GM04503 (cell line): ENCODE results near the gene WDR82.
A peak's percentile ranks its signal among the peaks of the same experiment; 100 is the strongest.

ENCODE experiments used
- DNase-seq: peaks from one replicate; pipeline ENCODE4 v3.0.0-alpha.2; 2012; ENCODE audit warnings: low read depth

Gene WDR82

GRCh38 chr3:52256622-52257021 lies 21.8 kb downstream of the WDR82 start:
- no peak for DNase-seq

DNA sequence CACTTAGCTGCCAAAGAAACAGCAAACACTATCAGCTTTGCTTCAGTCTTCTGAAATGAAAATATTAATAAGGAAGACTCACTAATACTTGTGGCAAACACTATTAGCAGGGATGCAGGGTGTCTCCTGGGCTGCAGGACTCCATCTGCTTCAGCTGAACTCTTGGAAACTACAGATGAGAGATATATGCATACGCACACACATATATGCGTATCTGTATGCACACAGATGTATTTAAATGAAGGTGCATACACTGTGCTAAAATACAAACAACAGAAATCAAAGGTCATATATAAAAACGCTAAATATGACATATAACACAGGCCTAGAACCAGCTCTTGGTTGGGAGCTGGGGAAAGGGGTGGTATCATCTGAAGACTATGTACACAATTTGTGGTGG lies 22.3 kb downstream of the WDR82 start:
- no peak for DNase-seq

GRCh38 chr3:52254608-52255007 lies 23.8 kb downstream of the WDR82 start:
- no peak for DNase-seq

GRCh38 chr3:52253314-52254304 lies 24.8 kb downstream of the WDR82 start:
- DNase-seq: no peak

GRCh38 chr3:52250122-52250521 lies 28.3 kb downstream of the WDR82 start:
- DNase-seq: no peak

GRCh38 chr3:52249683-52250082 lies 28.8 kb downstream of the WDR82 start:
- DNase-seq: no peak

DNA sequence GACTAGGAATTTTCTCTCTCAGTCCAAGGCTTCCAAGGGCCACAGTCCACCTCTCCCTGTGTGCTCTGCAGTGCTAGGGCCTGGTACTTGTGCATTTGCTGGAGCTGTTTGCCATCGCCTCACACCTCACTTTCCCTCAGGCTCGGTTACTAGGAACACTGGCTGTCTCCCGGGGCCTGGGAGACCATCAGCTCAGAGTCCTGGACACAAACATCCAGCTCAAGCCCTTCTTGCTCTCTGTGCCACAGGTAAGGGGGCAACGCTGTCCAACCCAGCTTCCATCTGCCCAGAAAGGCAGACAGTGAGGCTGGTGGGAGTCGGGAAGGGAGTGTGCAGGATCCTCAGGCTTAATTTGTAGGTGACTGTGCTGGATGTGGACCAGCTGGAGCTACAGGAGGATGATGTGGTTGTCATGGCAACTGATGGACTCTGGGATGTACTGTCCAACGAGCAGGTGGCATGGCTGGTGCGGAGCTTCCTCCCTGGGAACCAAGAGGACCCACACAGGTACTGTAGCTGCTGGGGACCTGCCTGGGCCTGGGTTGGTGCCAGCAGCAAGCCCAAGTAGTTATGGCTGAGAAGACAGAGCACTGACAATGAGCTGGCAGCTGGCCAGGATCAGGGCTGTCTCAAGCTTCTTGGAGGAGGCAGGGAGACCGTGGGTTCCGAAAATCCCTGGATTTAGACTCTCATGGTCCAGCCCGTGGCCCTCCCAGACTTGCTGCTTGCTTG lies 29.5 kb downstream of the WDR82 start:
- no peak for DNase-seq

GRCh38 chr3:52248165-52248541 lies 30.3 kb downstream of the WDR82 start:
- DNase-seq: no peak

- no peak for DNase-seq
Observed at GRCh38 chr3:52247409-52248164, 30.9 kb downstream of the WDR82 start.

DNA sequence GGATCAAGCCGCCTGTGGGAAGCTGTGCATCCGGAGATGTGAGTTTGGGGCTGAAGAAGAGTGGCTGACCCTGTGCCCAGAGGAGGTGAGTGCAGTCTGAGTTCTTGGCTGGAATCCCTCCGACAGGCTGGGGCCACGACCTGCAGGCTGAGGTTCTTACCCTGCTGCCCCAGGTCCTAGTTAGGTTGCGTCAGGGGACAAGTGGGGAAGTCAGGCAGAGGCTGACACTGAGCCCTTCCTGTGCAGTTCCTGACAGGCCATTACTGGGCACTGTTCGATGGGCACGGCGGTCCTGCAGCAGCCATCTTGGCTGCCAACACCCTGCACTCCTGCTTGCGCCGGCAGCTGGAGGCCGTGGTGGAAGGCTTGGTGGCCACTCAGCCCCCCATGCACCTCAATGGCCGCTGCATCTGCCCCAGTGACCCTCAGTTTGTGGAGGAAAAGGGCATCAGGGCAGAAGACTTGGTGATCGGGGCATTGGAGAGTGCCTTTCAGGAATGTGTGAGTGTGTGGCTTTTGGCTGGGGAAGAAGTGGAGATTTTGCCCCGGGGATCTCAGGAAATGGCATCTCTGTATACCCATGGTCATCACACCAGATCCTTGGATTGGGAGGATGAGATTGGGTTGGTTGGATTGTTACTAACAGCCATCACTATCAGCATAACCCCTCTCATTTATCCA lies 31.6 kb downstream of the WDR82 start:
- no peak for DNase-seq

DNA sequence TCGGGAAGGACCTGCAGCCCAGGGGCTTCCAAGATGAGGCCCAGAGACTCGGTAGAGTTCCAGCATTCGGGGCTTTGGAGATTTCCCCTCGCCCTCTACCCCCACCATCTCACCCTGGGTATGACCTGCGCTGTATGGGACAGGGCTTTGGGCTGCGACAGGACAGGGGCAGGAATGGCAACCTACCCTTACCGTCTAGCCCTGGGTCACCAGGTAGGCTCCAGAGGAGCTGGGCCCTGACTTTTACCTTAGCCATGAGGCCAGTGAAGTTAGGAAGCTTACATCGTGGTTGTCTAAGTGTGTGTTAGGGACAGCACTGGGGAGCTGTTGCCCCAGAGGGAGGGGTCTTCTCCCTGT lies 32.2 kb downstream of the WDR82 start:
- no peak for DNase-seq

DNA sequence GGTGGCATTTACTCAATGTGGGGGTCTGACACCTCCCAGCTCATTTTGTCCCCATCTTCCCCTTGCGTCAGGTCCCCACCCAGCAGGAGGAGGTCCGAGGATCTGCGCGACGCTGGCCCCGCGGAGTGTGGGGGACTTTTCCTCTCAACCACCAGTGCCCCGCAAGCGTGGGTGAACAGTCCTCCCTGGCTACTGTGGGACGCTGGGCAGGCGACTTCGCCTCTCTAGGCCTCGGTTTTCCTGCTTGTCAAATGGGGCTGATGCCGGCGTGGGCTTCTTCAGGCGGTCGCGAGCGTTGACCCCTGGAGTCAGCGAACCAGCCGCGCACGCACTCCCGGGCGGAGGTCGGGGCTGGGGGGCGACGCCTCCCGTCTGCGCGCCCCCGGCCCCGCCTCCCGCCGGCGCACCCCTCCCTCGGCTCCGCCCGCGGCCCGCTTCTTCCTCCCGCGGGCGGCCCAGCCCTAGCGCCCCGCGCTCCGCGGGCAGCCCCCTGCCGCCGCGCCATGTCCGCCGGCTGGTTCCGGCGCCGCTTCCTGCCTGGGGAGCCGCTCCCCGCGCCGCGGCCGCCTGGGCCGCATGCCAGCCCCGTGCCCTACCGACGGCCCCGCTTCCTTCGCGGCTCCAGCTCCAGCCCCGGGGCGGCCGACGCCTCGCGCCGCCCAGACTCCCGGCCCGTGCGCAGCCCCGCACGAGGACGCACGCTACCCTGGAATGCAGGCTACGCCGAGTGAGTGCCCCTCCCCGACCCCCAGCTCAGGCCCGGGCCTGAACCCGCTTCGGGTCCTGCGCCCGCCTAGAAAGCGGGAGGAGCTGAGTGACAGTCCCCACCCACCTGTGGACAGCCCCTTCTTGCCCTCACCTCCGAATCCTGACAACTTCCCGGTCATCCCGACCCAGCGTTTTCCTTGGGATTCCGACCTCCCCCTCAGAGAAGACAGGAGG lies 32.9 kb downstream of the WDR82 start, which contains the start of gene PPM1M:
PPM1M (plus strand) TSS at position 438 of the 942 bp plus-strand sequence; CDS start at position 504, 66 bp downstream.
- no peak for DNase-seq

DNA sequence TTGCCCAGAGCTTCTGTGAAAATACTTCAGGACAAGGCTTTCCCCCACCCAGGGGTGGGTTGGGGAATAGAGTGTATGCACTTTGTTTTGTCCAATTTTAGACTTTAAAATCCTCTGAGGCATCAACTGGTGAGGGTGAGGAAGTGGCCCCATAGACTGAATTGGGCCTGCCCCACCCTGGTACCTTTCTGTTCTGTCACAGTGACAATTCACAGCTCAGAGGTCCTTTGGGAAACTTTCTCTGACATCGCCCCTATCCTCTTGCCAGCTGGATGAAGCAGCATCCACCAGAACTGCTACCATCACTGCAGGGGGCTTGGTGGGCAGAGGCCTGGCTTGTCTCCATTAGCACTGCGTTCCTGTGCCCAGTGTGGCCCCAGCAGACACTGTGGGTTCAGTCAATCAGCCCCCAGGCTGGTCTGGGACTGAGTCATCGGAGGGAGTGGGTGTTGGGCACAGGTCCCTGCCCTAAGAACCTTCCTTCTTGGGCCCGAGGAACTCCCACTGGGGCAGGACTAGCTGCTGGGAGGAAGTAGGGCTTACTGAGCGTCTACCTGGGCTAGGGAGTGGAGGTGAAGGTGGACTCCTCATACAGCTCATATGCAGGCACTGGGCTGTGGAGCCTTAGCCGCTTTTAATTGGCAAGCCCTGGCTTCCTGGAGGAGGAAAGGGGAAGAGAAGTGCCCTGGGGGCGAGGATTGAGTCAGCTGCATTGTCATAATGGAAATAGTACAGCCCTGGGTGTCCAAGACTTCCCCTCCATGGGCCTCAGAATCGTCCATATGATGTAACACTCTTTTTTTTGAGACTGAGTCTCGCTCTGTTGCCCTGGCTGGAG lies 34.4 kb downstream of the WDR82 start:
- DNase-seq: no peak

- no peak for DNase-seq
Observed at GRCh38 chr3:52242039-52242438, 36.4 kb downstream of the WDR82 start.

DNA sequence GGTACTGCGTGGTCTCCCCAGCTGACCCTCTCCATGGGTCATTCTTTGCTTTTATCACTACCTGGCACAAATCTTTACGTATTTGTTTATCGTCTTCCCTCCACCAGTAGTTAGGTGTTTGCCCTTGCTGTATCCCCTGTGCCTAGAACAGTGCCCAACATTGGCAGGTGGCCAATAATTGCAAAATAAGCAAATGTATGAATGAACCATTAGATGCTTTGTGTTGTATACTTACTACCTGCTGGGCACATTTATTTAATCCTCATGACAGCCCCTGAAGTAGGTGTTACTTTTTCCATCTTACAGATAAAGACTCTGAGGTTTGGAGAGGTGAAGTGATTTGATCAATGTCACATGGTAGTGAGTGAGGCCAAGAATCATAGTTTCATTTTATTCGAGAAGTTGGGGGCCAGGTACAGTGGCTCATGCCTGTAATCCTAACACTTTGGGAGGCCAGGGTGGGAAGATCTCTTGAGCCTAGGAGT lies 37.5 kb downstream of the WDR82 start:
- no peak for DNase-seq

DNA sequence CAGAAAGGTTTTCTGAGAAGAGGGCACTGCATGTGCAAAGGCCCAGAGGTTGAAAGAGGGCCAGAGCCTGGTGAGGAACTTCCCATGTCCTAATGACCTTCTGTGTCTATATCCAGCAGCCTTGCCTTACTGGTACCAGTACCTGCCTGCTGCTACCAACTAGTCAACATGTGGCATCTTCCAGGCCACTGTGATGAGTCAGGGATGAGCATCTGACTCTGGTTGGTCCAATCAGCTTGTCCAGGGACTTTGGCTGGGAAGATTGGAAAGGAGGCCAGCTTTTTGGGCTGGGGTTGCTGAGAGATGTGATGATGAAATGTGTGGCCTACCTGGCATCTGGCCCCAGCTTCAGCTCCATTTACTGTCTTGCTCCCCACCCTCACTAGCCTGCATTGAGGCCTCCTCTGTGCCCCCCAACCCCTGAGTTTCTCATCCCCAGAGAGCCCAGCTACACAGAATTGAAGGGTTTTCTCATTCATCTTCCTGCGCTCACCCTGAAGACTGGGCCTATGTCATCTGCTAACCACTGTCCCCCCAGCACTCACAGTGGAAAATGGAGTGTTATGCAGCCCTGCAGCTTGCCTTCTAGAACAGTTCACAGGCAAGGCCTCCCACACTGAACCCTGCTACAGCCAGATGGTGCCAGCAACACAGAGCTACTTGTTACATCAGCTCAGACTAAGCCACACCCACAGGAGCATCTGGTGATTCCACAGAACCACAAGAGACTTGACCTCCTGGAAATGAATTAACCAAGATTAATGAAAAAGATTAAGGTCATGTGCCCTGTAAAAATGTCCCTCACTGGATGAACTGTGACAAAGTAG lies 38.2 kb downstream of the WDR82 start:
- peak; percentile 89 for DNase-seq

- DNase-seq: no peak
Observed at GRCh38 chr3:52238761-52239701, 39.4 kb downstream of the WDR82 start, which contains the start of gene TWF2. Gene TWF2 (minus strand): TSS chr3:52239158. CDS start chr3:52239016, 142 bp downstream.
